ENCODE measurements around the gene MYH3.
"Not testable (repeated sequence)": the region's sequence is repeated elsewhere in the genome, so short reads cannot be mapped to it uniquely, and the experiment has no call there.

Gene MYH3

GRCh38 chr17:10657148-10657547 is at the start of gene MYH3:
TSS of gene MYH3 (minus strand) at chr17:10657309. CDS start at chr17:10655064, 2,245 bp downstream.
- no peak for DNase-seq

DNA sequence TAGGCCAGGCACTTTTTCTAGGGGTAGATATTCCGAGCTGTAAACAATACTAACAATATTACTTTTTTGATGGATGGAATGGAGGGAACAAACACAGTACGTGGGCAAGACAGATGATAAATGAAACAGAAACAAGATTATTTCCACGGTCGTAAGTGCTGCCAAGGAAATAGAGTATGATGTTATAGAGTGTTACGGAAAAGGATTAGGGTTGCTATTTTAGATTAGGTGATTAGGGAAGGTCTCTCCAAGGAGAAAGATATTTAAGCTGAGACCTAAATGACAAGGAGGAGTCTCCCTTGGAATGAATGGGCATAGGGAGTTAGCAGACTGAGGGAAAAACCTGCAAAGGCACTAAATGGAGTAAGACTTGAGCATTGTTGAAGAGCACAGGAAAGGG is 48.6 kb upstream of the MYH3 start:
- DNase-seq: no peak

- DNase-seq: no peak
Observed at GRCh38 chr17:10702574-10702973, 45.5 kb upstream of the MYH3 start.

DNA sequence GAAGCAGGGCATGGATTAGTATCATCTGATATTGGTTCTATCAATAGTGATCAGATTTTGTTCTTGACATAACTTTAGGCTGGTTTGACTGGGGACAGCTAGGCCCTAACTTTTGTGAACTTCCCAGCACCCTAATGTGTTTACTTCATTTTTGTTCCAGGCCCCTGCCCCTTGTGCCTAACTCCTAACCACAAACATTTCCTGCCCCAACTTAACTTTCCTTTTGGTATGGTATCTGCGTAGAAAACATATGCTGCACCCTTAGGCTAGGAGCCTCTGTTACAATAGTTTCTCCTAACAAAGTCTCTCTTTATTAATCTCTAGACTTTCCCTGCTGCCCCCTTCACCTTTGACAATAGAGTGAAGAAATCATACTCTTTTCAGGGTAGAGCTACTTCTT is 42.7 kb upstream of the MYH3 start:
- no peak for DNase-seq

GRCh38 chr17:10698096-10698818 is 41.1 kb upstream of the MYH3 start:
- peak; percentile 3 for DNase-seq

- DNase-seq: peak; percentile 92
Observed at GRCh38 chr17:10697092-10698081, 40.3 kb upstream of the MYH3 start, which contains the start of the genes ADPRM and SCO1. TSS of gene ADPRM (plus strand) at chr17:10697594. CDS start at chr17:10704927, 7,333 bp downstream. TSS of gene SCO1 (minus strand) at chr17:10697533. CDS start at chr17:10697507, 26 bp downstream.

DNA sequence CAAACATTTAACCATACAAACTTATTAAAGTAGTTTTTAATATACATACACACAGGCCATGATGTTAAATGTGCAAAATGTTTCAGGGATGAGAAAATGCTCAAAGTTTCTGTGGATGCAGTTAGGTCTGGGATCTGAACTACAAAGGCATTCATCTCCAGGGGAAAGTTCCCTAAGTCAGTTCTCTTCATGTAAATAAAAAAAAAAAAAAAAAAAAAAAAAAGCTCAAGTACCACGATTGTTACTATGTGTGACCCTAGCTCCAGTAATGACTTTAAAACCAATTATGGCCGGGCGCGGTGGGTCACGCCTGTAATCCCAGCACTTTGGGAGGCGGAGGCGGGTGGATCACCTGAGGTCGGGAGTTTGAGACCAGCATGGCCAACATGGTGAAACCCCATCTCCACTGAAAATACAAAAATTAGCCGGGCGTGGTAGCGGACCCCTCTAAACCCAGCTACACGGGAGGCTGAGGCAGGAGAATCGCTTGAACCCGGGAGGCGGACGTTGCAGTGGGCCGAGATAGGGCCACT is 38.8 kb upstream of the MYH3 start:
- not testable (repeated sequence) for DNase-seq

DNA sequence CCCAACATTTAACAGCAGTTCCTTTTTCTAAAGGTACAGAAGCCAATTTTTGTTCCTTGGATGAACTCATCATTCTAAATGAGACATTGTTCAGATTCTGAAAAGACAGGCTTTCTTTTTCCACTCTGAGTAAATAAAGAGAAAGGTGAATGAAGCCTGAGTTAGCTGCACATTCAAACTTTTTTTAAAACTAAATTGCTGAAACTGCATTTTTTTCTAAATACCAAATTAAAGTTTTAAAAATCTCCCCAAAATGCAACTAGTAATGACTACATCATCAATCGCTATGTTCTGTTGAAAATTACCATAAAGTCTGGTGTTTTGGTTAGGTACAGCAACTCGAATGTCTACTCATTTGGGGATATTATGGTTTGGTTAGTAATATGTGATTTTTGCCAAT is 30.4 kb upstream of the MYH3 start:
- no peak for DNase-seq

DNA sequence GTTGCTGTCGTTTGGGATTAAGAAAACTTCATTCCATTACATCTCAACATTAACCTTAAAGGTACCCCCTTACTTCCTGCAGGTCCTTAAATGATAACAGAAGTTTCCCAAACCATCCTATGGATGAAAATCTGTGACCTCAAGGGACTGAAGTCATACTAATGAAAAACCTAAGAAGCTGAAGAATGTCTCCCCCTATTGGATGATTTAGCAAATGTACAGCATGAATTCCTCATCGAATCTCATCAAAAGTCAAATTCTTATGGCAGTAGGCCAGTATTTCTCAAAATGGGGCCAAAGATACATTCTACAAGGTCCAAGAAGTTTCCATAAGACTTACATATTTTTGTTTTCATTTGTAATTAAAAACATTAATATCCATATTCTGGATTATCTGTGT is 26.7 kb upstream of the MYH3 start:
- peak; percentile 0 for DNase-seq

DNA sequence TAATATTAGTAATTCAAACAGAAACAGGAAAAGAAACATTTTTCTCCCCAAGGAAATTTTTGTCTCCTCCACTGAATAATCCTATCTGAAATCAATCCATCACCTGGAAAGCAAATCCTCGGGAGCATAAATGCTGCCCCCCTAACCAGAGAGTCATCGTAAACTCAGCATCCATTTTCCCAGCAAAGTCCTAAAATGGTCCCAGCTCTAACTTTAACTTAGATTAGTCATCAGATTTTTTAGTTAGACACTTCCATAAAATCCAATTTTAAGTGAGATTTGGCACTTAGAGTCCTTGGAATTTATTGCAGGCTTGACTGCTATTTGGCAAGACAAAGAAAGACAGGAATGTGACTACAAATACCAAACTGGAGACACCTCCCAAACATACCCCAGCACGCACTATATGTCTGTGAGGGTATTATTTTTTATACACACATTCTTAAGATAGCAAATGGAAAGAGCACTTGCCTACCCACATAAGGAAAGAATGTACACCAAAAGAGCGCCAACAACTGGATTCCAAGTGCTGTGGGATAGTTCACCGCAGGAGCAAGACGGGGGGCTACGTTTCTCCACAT is 24.8 kb upstream of the MYH3 start:
- no peak for DNase-seq

DNA sequence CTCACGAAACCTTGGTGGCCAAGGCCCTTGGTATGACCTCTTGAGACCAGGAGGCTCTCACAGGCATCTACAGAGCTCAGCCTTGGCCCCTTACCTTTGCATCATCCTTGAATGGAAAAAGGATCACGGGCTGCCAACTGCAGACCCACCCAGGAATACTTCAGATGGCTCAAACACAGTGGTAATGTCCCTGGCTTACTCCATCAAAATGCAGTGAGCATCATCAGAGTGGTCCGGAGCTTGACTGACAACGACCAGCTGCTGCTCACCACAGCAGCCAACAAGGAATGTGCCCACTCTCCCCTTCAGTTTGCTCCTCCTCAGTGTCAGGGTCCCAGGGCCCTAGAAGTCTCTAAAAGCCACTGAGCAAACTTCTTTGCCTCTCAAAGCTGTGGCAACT is 17.6 kb upstream of the MYH3 start:
- no peak for DNase-seq

DNA sequence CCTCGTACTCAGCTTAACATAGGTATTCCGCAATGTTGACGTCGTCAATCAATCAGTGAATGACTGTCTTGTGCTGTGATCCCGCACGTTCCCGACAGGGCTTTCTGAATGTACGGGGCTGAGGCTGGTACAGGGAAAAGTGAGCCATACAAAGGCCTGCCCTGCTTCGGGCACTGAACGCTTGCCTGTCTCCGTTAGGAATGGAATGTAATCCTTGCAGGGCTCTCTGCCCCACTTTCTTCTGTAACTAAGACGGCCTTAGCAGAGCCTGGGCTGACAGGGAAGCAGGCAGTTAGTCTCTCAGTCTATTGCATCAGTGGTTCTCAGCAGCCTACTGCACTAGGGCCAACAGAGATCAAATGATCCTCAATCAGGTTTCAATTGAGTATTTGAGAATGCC is 16.2 kb upstream of the MYH3 start:
- no peak for DNase-seq

- DNase-seq: no peak
Observed at GRCh38 chr17:10668775-10669174, 11.7 kb upstream of the MYH3 start.

- no peak for DNase-seq
Observed at GRCh38 chr17:10666906-10667305, 9.8 kb upstream of the MYH3 start.

DNA sequence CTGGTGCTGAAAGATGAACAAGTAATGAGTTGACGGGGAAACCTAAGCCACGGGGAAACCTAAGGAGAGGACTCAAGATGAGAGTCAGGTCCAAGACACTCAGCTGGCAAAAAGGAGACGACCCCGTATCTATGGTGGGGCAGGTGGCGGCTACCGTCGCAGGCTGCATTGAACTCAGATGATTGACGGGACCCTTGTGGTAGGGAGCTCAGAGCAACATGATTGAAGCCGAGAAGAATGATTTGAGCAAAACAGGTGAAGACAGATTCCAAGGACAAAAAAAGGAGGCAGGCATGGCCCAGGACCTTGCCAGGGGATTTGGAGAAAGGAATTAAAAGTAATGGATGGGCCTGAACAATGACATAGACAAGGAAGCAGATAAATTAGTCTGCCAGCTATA is 7.5 kb upstream of the MYH3 start:
- no peak for DNase-seq

DNA sequence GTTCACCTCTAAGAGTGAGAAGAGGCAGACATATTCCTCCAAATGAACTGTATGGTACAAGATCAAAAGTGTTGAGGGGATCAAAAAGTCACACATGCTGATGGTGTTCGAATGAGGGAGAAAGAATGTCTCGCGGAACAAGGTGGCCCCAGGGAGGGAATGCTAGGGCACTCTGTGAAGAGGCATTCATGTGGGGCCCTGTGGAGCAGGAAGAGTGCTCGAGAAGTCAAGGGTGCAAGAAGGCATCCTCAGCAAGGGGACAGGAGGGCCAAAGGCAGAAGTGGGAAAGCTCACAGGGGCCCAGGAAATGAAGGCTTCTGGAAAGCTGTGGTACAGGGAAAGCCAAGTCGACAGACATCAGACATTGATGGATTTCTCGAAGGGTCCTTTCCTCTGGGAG is 6.1 kb upstream of the MYH3 start:
- no peak for DNase-seq

DNA sequence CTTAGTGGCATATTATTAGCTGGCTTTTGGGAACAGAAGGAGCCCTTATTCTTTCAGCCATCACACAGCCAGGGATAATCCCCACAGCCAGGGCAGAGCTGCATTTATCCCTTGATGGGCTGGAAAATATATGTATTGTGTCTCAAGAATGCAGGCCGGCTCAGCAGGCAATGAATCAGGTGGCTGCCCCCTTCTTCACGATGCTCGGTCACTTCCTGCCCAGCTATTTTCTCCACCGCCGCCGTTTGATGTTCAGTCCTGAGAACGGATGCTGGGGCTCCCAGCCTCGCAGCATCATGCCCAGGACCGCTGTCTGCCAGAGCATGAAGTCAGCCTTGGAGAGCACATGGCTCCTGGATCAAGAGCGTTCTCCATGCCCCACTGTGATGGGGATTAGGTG is 4.3 kb upstream of the MYH3 start:
- DNase-seq: no peak

DNA sequence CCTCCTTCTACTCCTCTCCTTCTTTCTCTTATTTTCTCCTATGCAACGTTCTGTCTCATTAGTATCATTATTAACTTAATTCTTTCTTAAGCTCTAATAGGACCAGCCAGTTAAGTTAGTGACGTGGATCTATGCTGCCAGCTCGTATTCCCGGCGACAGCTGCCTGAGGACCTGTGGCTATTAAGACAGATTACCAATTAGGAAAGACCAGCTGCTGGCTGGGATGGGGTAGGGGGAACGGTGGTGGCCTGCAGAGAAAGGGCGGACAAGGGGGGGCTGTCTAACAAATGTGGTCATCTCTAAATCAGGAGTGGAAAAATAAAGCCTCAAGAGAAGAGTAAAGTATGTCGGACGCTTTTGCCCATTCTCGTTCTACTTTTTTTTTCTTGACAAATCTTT is 770 bp upstream of the MYH3 start:
- no peak for DNase-seq

DNA sequence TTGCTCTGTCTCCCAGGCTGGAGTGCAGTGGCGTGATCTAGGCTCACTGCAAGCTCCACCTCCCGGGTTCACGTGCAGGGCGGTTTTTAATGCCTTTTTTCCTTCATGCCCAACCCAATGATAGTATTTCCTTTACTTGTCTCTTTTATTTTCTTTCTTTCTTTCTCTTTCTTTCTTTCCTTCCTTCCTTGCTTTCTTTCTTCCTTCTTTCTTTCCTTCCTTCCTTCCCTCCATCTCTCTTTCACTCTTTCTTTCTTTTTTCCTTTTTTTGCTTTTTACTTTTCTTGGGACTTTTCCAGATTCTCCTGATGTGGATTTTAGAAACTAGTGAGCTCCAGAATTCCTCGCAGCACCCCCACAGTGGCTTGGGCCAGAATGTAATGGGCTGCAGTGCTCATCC is 3.1 kb downstream of the MYH3 start:
- no peak for DNase-seq

DNA sequence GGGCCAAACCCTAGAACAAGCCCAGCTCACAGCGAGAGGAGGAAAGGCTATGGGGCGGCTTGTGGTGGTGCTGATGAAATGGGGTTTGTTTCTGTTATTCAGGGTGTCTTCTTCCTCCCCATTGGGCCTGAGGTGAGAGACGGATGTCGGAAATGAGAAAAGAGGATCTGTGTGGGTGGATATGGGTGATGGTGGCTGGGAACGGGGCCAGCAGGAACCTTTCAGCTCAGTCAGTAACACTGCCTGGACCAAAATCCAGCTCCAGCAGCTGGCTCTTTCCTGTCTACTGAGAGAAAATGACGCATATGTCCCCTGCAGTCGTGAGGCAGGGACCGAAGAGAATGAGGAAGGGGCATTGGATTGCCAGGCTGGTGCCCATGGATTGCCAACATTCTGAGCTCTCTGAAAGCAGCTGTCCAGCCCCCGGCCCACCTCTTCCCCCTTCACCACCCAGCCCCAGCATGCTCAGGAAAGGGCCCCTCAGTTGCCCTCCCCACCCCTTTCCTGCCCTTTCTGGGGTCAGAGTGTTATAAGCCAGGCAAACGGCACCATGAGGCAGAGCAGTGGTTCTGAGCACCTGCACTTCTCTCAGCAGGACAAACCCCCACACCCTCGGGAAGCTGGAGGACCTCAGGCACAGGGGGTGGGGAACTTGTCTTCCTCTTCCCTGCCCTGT is 4.0 kb downstream of the MYH3 start:
- no peak for DNase-seq

GRCh38 chr17:10651927-10652326 is 5.2 kb downstream of the MYH3 start:
- no peak for DNase-seq

- DNase-seq: no peak
Observed at GRCh38 chr17:10649602-10650001, 7.5 kb downstream of the MYH3 start.

DNA sequence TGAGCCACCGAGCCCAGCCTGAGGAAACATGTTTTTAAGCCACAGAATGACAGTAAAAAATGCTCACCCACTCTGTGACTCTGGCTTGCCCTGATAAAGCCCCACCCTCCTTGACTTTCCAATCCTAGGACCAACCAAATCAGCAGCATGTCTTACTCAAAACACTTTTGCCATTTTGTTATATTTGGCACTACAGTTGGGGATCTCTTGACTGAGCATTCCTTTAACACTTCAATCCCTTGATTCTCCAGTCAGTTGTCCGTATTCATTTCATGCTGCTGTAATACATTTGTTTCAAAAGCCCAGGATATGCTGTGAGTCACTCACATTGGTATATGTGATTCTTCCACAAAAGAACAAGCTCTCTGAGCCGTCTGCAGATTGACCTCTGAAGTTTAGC is 8.2 kb downstream of the MYH3 start:
- no peak for DNase-seq
